GM10266 (cell line): Measurements from ENCODE around the gene FUCA2.

Experiments used
- DNase-seq: peaks from one replicate; pipeline ENCODE4 v3.0.0; 2012; ENCODE audit errors: extremely low spot score
- TF ChIP-seq, protein P1 (sequence below): IDR thresholded peaks from 2 replicates; pipeline ENCODE4 v1.5.1; 2012; ENCODE audit warnings: mild to moderate bottlenecking, low read depth; ENCODE audit not compliant: control insufficient read depth, insufficient read depth; ENCODE audit errors: missing control alignments

FUCA2 gene

DNA sequence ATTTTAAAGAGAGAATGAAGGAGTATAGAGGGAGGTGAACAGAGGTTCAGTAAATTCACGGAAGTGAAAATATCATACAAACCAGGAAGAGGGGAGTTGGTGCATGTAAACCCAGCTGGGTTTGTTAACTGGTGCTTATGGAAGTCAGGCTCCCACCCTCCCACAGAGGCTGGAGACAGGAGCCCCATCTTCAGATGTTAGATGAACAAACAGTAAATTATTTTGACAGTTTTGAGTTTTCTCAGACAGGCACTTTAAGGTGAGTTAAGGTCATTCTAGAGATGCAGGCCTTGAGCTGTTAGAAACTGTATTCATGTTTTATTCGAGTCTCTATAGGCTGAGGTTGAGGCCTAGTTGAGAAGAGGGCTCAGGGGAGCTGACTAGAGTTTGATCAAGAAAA lies 41.8 kb upstream of the FUCA2 start:
- TF ChIP-seq, protein P1, sequence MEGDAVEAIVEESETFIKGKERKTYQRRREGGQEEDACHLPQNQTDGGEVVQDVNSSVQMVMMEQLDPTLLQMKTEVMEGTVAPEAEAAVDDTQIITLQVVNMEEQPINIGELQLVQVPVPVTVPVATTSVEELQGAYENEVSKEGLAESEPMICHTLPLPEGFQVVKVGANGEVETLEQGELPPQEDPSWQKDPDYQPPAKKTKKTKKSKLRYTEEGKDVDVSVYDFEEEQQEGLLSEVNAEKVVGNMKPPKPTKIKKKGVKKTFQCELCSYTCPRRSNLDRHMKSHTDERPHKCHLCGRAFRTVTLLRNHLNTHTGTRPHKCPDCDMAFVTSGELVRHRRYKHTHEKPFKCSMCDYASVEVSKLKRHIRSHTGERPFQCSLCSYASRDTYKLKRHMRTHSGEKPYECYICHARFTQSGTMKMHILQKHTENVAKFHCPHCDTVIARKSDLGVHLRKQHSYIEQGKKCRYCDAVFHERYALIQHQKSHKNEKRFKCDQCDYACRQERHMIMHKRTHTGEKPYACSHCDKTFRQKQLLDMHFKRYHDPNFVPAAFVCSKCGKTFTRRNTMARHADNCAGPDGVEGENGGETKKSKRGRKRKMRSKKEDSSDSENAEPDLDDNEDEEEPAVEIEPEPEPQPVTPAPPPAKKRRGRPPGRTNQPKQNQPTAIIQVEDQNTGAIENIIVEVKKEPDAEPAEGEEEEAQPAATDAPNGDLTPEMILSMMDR = no peak
- DNase-seq = no peak

DNA sequence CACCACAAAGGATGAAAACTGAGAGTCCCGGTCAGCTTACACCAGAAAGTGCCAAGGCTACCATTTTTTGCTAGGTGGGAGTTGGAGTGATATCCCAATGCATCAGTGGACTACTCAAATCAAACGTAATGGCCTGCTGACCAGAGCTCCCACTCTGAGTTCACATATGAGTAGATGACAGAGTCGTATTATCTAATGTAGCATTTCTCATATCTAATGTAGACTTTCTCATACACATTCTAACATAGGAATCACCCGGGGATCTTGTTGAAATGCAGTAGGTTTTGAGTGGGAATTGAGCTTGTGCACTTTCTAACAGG lies 38.4 kb upstream of the FUCA2 start:
- TF ChIP-seq, protein P1 = no peak
- no peak for DNase-seq

DNA sequence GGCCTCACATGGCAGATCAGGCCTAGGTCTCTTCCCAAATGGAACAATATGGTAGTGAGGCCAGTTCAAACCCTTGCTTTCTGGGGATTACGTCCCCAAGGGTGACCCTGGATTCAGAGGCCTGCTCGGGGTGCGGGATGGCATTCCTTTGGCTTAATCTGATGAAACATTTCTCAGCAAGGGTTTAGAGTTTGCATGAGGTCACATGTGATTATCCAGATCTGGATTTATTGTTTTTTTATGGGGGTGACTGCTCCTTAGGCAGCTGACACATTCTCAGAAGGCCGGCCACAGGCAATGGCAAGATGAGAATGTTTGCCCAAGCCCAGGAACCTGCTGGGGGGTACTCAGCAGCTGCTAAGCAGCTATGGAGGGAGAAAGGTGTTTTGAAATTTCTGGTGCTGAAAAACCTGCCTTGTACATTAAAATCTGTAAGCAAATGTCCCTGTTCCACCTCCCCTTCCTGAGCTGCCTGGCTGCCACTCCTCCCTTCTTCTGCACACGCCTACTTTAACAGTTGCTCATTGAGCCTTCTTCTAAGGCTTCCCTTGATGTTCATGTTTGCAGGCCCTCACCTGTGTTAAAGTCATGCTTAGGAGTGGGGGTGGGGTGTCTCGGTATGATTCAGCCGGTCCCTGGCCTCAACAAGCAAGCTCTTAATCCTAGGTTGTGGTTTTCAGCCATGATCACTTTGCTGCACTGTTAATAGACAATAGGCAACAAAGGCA lies 37.9 kb upstream of the FUCA2 start:
- TF ChIP-seq, protein P1 = no peak
- peak; percentile 41 for DNase-seq

DNA sequence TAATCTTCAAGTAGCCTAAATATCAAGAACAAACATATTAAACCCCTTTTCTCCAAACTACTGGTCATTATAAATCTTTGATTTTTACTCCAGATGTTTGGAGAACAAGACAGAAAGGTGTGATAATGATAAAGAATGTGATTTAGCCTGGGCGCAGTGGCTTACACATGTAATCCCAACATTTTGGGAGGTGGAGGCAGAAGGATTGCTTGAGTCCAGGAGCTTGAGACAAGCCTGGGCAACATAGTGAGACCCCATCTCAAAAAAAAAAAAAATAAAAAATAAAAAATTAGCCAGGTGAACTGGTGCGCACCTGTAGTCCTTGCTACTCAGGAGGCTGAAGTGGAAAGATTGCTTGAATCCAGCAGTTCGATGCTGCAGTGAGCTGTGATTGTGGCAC lies 35.1 kb upstream of the FUCA2 start:
- DNase-seq = no peak
- TF ChIP-seq, protein P1 = no peak

DNA sequence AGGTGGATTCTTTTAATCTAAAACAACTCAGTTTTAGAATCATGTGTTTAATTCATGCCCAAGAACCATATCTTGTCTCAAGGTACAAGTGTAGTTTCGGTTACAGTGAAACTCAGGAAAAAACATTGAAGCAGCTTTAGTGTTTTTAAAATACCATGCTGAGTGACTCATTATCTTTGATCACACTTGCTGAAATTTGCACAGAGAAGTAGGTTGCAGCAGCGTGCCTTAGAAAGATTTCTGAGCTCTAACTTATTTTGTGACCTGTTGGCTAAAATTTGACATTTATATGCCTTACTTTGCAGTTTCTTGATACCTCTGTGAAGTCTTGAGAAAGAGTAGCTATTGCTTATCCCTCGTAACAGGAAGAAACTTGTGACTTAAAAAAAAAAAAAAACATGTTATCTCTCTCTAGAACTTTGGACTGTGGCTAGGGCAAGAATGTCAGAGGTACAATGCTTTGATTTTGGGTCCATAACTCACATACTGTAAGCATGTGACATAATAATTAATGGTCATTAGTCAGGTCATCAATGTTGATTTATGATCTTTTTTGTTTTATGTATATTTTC lies 34.5 kb upstream of the FUCA2 start:
- TF ChIP-seq, protein P1 = no peak
- no peak for DNase-seq

DNA sequence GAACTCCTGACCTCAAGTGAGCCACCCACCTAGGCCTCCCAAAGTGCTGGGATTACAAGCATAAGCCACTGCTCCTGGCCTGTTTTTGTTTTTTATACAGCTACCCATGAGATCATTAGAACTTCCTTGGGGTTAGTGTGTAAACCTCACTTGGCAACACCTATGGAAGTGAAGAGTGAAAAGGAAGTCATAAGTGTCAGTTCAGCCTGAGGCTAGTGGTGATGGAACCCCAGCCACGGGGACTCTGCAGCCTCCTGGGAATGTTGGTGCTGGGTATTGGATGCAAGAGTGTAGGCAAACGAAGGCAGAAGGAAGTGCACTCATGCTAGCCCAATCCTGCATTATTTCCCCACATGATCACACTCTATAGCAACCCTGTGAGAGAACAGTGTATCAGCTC lies 33.6 kb upstream of the FUCA2 start:
- TF ChIP-seq, protein P1 = no peak

DNA sequence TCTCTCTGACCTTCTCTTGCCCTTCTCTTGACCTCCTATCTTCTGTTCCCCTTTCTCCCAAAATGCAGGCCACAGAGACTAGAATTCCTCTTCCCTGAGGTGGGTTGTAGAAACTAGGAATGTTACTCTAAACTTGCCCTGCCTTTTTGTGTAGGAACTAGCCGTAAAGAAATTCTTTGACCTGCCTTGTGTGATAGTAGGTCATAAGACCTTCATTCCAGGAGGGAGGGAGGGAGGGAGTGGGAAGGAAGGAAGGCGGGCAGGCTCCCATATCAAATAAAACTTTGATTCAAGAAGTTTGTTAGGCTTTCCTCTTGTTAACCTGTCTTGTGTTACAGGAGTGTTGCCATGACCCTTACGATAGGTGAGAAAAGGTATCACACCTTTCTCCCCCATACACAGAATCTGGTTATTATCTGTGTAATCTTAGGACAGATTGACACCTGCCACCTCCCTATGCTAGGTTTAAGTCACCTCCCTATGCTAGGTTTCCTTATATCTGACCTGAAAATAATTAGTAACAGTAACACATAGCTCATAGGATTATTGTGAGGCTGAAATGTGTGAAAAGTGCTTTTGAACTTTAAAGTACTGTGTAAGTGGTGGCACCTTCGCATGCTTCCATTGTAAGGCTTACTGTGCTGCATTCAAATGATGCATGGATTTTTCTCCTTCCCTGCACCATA lies 32.6 kb upstream of the FUCA2 start:
- TF ChIP-seq, protein P1 = no peak
- DNase-seq = no peak

More for the DNA sequence above, 33.6 kb upstream of the FUCA2 start:
- DNase-seq = no peak
